K562 (cell line): Measurements from ENCODE around the gene ZNF319. TPM values are rescaled to one million over a fixed set of nuclear protein-coding genes. Genes with fewer than 3 reads are reported as not detected.

Experiments used
- AFF4 ChIP-seq: sonication (generic); formaldehyde crosslinking; IDR thresholded peaks from 2 replicates; pipeline ENCODE4 v1.8.0; 2023; ENCODE audit warnings: mild to moderate bottlenecking, missing genetic modification reagents
- CSDE1 ChIP-seq, 2 experiments: fragments of 450-650 bp; IDR thresholded peaks; 2 replicates each; pipeline ENCODE4 v1.6.1; 2016; ENCODE audit warnings: mild to moderate bottlenecking in 1 of 2
- E2F3 ChIP-seq: fragments of 250-450 bp; sonication (Bioruptor Pico); IDR thresholded peaks from 2 replicates; pipeline ENCODE4 v1.4.0; 2020; ENCODE audit warnings: mild to moderate bottlenecking
- EP300 ChIP-seq: IDR thresholded peaks from 2 replicates; pipeline ENCODE4 v1.6.1; 2012; ENCODE audit warnings: low read length, improper control_type of control experiment
- FOXO4 ChIP-seq: fragments of 450-650 bp; formaldehyde crosslinking; IDR thresholded peaks from 2 replicates; pipeline ENCODE4 v1.4.0; 2020; ENCODE audit warnings: mild to moderate bottlenecking, moderate library complexity
- GMEB1 ChIP-seq: fragments of 250-450 bp; sonication (Bioruptor Pico); IDR thresholded peaks from 2 replicates; pipeline ENCODE4 v1.4.0; 2020; ENCODE audit warnings: mild to moderate bottlenecking
- HIVEP1 ChIP-seq: fragments of 250-450 bp; sonication (Bioruptor Pico); IDR thresholded peaks from 2 replicates; pipeline ENCODE4 v1.4.0; 2020; ENCODE audit warnings: mild to moderate bottlenecking
- HSF4 ChIP-seq: fragments of 250-450 bp; sonication (Bioruptor Pico); IDR thresholded peaks from 2 replicates; pipeline ENCODE4 v2.1.2; 2022; ENCODE audit warnings: mild to moderate bottlenecking, moderate library complexity, borderline replicate concordance
- KLF1 ChIP-seq: fragments of 450-650 bp; IDR thresholded peaks from 2 replicates; pipeline ENCODE4 v1.6.1; 2016; ENCODE audit warnings: missing genetic modification characterization, missing compliant biosample characterization
- MAFK ChIP-seq: IDR thresholded peaks from 2 replicates; pipeline ENCODE4 v1.6.1; 2011; ENCODE audit warnings: low read length, improper control_type of control experiment
- MCM5 ChIP-seq: fragments of 450-650 bp; IDR thresholded peaks from 2 replicates; pipeline ENCODE4 v1.6.1; 2016; ENCODE audit warnings: low read depth
- MIER1 ChIP-seq: fragments of 450-650 bp; IDR thresholded peaks from 2 replicates; pipeline ENCODE4 v1.6.1; 2016; ENCODE audit warnings: antibody characterized with exemption, mild to moderate bottlenecking, low read depth
- NCOA2 ChIP-seq, 2 experiments: fragments of 450-650 bp; IDR thresholded peaks; 2 replicates each; pipeline ENCODE4 v1.6.1; 2018; ENCODE audit warnings: mild to moderate bottlenecking in 2 of 2, moderate library complexity in 1 of 2; ENCODE audit not compliant: partially characterized antibody in 2 of 2
- OTX1 ChIP-seq: fragments of 450-650 bp; formaldehyde crosslinking; IDR thresholded peaks from 2 replicates; pipeline ENCODE4 v1.4.0; 2022; ENCODE audit warnings: mild to moderate bottlenecking
- SMC3 ChIP-seq: conservative IDR thresholded peaks from 2 replicates; pipeline ENCODE4 v1.6.1; 2011; ENCODE audit warnings: low read depth, low read length, improper control_type of control experiment; ENCODE audit not compliant: insufficient read depth
- SRSF9 ChIP-seq: fragments of 200-400 bp; formaldehyde crosslinking; IDR thresholded peaks from 2 replicates; pipeline ENCODE4 v1.6.1; 2017; ENCODE audit warnings: low read depth, low read length, borderline replicate concordance
- TBP ChIP-seq: optimal IDR thresholded peaks from 2 replicates; pipeline ENCODE3; 2011; ENCODE audit warnings: low read depth, low read length, improper control_type of control experiment
- TCF7L2 ChIP-seq: fragments of 150-350 bp; IDR thresholded peaks from 2 replicates; pipeline ENCODE4 v1.6.1; 2016; ENCODE audit warnings: low read depth, mild to moderate bottlenecking, low read length, moderate library complexity
- ZBTB33 ChIP-seq: sonication (generic); formaldehyde crosslinking; IDR thresholded peaks from 2 replicates; pipeline ENCODE4 v1.8.1; 2023; ENCODE audit warnings: mild to moderate bottlenecking, missing genetic modification reagents
- ZNF140 ChIP-seq: fragments of 250-450 bp; sonication (Bioruptor Pico); IDR thresholded peaks from 2 replicates; pipeline ENCODE4 v1.8.0; 2021; ENCODE audit warnings: moderate library complexity, mild to moderate bottlenecking, inconsistent platforms
- ZNF436 ChIP-seq: fragments of 250-450, 450-650 bp; sonication (Bioruptor Pico); formaldehyde crosslinking; IDR thresholded peaks from 2 replicates; pipeline ENCODE4 v1.7.0; 2020; ENCODE audit warnings: mild to moderate bottlenecking
- ZNF561 ChIP-seq: fragments of 450-650 bp; formaldehyde crosslinking; conservative IDR thresholded peaks from 2 replicates; pipeline ENCODE4 v1.4.0; 2020; ENCODE audit warnings: mild to moderate bottlenecking, moderate library complexity
- ZNF75A ChIP-seq: fragments of 450-650 bp; formaldehyde crosslinking; IDR thresholded peaks from 2 replicates; pipeline ENCODE4 v1.4.0; 2020; ENCODE audit warnings: mild to moderate bottlenecking
- polyA plus RNA-seq, 8 experiments: library from polyadenylated mRNA; depleted of rRNA in 4 of 8; stranded (reverse) in 5 of 8; unstranded in 3 of 8; fragments of >200 nt; fragmentation: Nextera tagmentation in 2 of 8; fragmentation: Illumina TruSeq in 1 of 8; extraction: Ambion mirVana in 2 of 8; extraction: Trizol in 1 of 8; gene quantifications; 2 replicates each; pipeline versions ENCODE4 v1.2.1 to v1.2.3, GENCODE V29; 2011 to 2014; ENCODE audit warnings: inconsistent platforms in 1 of 8, missing spikeins in 1 of 8
- total RNA-seq, 7 experiments: library from RNA; depleted of rRNA in 6 of 7; stranded (reverse); fragments of >200 nt in 6 of 7; fragmentation: Illumina TruSeq in 2 of 7; extraction: Trizol in 2 of 7; gene quantifications; 2 replicates each; pipeline versions ENCODE4 v1.2.1 to v1.2.3, GENCODE V29; 2011 to 2021; ENCODE audit warnings: low replicate concordance in 1 of 7

The ZNF319 gene
- total and polyA plus RNA-seq, 9 of the 15 experiments (the other 6 are each of a cell fraction or from before 2014, with no cell fraction given): 0.20 to 5.7 (median 1.4) TPM

- TF ChIP-seq ZBTB33 (CRISPR knock-in tag): no peak
- peak; percentile 71 for TF ChIP-seq TBP
- TF ChIP-seq FOXO4: no peak
- no peak for TF ChIP-seq TCF7L2
- TF ChIP-seq MIER1: no peak
- no peak for TF ChIP-seq SMC3
- no peak for TF ChIP-seq HIVEP1 (CRISPR knock-in tag)
- TF ChIP-seq E2F3 (CRISPR knock-in tag): no peak
- no peak for TF ChIP-seq KLF1 (tag)
- TF ChIP-seq MAFK: peak; percentile 32; the same call in 1 of the 2 replicates
- no peak for TF ChIP-seq ZNF140
- no peak for TF ChIP-seq HSF4 (CRISPR knock-in tag)
- no peak for TF ChIP-seq ZNF75A (CRISPR knock-in tag)
- peak; percentile 92 for TF ChIP-seq EP300
- no peak for TF ChIP-seq GMEB1 (CRISPR knock-in tag)
- TF ChIP-seq AFF4 (CRISPR knock-in tag): no peak
- TF ChIP-seq OTX1 (CRISPR knock-in tag): no peak
- no peak for TF ChIP-seq CSDE1 (IDR thresholded peaks at IDR 0.05)
- no peak for TF ChIP-seq ZNF561 (CRISPR knock-in tag)
- TF ChIP-seq NCOA2 (IDR thresholded peaks at IDR 0.05; ENCODE audit: partially characterized antibody in 2 of 2): no peak
- no peak for TF ChIP-seq MCM5
- no peak for TF ChIP-seq ZNF436 (CRISPR knock-in tag)
- TF ChIP-seq SRSF9: no peak
Observed at GRCh38 chr16:57976331-57976796, 24.1 kb downstream of the ZNF319 start (continued).
